Left cardiac atrium (tissue), 4 donors: Measurements from ENCODE around the gene ATP1A3. TPM values are rescaled to one million over a fixed set of nuclear protein-coding genes. Genes with fewer than 3 reads are reported as not detected.
A peak's percentile ranks its signal among the peaks of the same experiment; 100 is the strongest.
"Not testable (repeated sequence)": the region's sequence is repeated elsewhere in the genome, so short reads cannot be mapped to it uniquely, and the experiment has no call there.

Source experiments
- ATAC-seq, 2 donors: fragments of 200-7000 bp; cut with Tn5 transposase; one replicate each; pipeline ENCODE4 v1.9.1; 2020; ENCODE audit warnings: mild to moderate bottlenecking in 2 of 2, moderate library complexity in 2 of 2
- DNase-seq: peaks from one replicate; pipeline ENCODE4 v3.0.0-alpha.2; 2020
- intact Hi-C, 2 donors: fragments of 100-400 bp; cut with DNase I; formaldehyde crosslinking; loops; one replicate each; pipeline versions ENCODE4 v1.14.1 to v1.15.1; 2022 to 2023
- total RNA-seq, 2 donors: library from RNA; stranded (reverse); fragmentation: NEBNext Ultra II Directional; extraction: Animal tissue kit (Norgen Biotek cat#: 25700); gene quantifications; one replicate each; pipeline ENCODE4 v1.2.1, GENCODE V29; 2021
- donor health status: DM: no; HTN: yes; CAD: no.
- donor health status: DM: no; HTN: yes; CAD: no; lungs with severe emphysema.
- donor health status: DM: yes; HTN: yes; CAD: no.
- donor health status: Dilated cardiomyopathy.

Gene ATP1A3
- total RNA-seq, 2 donors from 2014 or later = 235 to 274 TPM

- DNase-seq = peak; percentile 88
- peak; percentile 80 to 93 for ATAC-seq
- intact Hi-C loops = no loop called here
These were observed 35.5 kb downstream of the ATP1A3 start for GRCh38 chr19:41958367-41959055.

DNA sequence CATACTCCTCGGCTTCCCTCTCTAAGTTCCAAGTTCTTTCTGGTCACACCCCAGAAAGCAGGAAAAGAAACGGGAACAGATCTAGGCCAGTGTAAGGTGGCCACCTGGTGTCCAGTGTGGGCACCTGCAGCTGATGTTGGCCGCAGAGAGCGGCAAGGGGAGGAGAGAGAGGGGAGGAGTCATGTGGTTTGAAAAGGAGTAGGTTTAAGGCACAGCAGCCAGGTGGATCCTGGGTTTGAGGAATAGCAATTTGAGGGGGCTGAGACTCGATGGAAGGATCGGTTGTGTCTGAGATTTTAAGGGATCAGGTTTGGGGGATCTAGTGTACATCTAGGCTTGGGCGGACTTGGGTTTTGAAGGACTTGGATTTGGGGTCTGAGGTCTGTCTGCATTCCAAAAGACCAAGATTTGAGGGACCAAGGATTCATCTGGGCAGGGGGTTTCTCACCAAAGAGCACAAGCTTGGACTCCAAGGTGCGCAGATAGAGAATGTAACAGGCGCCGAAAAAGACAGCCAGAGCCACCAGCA lies 36.1 kb downstream of the ATP1A3 start:
- intact Hi-C loops = no loop called here
- DNase-seq (peak; percentile 69), ATAC-seq (peak; percentile 67 to 71)

- DNase-seq (no peak), ATAC-seq (no peak)
- intact Hi-C loops = no loop called here
These were observed 36.7 kb downstream of the ATP1A3 start for GRCh38 chr19:41957161-41957837.

- DNase-seq = no peak
- intact Hi-C loops = no loop called here
- no peak for ATAC-seq
These were observed 37.4 kb downstream of the ATP1A3 start for GRCh38 chr19:41956621-41957020.

GRCh38 chr19:41955521-41955920 lies 38.5 kb downstream of the ATP1A3 start:
- DNase-seq = no peak
- no peak for ATAC-seq
- intact Hi-C loops = no loop called here

GRCh38 chr19:41951686-41952172 lies 42.3 kb downstream of the ATP1A3 start:
- ATAC-seq (peak; percentile 79), DNase-seq (peak; percentile 78)
- intact Hi-C loops = loop anchor here in 1 of 2 donors (2.0 kb wide), 1 partner anchor 79 kb away; no protein-coding TSS in a partner anchor

- DNase-seq = no peak
- intact Hi-C loops = loop anchor here in 1 of 2 donors (5.0 kb wide), 1 partner anchor 75 kb away; no protein-coding TSS in a partner anchor
- no peak for ATAC-seq
These were observed 46.9 kb downstream of the ATP1A3 start for GRCh38 chr19:41947091-41947490.

DNA sequence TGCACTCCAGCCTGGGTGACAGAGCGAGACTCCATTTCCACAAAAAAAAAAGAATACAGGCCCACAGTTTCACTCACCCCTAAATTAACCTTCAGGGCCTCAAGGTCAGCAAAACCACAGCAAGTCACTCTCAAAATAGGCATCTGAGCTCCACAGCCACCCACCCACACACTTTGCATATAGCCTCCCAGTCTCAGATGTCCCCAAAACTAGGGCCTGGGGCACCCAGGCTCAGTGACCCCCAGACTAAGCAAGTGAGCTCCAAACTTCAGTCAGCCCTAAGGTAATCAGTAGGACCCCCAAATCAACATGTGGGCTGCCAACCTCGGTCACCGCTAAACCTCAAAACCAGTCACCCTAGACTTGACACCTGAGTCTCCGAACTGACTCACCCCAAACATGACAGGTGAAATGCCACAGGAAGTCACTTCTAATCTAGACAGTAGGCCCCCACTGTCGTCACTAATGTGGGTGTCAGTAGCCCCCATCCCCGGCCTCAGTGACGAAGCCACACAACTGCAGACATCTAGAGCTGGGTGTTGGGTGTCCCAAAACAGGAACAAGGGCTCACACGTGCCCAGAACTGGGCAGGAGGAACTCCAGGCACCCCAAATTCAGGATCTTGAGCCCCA lies 48.8 kb downstream of the ATP1A3 start:
- intact Hi-C loops = loop anchor here in 1 of 2 donors (5.0 kb wide), 1 partner anchor 73 kb away; no protein-coding TSS in a partner anchor
- DNase-seq (no peak), ATAC-seq (peak; percentile 29 to 79)

DNA sequence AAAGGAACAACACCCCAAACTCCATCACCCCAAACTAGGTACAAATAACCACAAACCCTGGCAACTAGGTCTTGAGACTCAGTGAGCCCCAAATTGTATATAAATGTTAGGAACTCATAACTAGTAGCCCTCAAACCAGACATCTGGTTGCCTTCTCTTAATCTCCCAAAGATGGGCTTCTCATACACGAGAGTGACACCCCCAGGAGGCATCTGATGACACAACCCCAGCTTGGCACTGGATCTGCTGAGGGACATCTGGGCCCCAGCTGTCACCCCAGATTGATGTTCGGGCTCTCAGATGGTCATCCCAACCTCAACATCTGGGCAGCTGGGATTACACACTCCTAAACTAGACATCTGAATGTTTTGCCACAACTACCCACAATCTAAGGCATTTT lies 49.7 kb downstream of the ATP1A3 start:
- DNase-seq (no peak), ATAC-seq (no peak)
- intact Hi-C loops = no loop called here

- no peak for DNase-seq
- no peak for ATAC-seq
- intact Hi-C loops = no loop called here
These were observed 52.4 kb downstream of the ATP1A3 start for GRCh38 chr19:41941410-41942202.

DNA sequence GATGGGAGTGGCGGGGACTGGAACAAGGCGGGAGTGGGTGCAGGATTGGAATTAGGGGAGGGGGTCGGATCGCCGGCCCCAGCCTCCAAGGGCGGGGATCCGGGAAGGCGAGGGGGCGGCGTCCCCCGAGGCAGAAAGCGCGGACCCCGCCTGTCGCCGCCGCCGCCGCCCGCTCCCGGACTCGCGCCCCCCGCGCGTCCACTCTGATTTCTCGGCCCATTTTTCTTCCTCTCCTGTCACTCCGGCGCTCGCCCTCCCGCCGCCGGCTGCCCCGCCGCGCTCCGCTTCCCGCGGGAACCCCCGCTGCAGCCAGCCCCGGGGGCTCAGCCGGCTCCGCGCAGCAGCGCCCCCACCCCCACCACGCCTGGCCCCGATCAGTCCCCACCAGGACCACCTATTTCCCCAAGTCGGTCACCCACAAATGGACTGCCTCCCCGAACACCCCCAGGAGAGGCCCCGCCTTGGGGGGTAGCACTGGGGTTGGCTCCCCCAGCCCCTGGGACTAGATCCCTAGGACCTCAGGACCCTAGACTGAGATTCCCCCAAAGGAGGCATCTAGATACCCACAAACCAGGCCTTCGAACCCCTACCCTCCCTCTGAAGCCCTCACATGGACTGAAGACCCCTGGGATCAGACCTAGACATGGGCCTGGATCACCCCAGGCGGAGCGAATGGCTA lies 53.2 kb downstream of the ATP1A3 start:
- intact Hi-C loops = no loop called here

DNA sequence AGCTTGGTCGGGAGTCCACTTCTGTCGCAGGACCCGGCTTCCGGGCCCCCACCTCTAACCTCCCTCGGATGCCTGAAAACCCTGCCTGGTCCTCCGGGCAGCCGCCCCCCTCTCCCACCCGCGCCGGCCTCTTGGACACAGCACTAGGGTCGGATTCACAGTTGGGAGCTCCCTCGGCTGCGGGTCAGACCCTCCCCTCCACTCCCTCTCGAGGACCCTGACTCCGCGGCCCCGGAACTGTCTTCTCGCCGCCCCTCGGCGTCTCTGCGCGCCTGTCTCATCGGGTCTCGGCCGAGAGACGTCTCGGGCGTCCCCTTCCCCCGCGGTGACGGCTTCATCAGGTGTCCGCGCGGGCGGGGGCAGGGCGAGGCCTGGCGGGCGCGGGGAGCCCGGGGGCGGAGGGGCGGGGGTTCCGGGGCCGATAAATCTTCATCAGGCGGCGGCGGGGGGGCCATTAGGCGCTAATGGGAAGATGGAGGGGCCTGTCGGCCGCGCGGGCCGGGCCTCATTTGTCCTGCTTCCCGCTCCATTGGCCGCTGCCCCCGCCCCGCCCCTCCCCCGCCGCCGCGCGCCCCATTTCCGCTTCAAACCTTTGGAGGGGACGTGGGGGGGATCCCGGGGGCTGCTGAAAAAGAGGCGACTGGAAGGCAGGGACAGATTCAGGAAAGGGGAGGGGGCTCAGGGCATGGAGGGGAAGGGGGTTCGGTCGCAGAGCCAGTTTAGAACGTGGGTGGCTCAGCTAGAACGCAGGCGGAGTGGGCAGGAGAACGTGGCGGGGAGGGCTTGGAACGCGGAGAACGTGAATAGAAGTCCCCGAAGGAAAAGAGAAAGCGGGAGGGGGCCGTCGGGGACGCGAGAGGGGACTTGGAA lies 53.9 kb downstream of the ATP1A3 start:
- ATAC-seq (peak; percentile 31 to 32), DNase-seq (no peak)
- intact Hi-C loops = no loop called here

More for the DNA sequence above, 53.2 kb downstream of the ATP1A3 start:
- no peak for DNase-seq
- no peak for ATAC-seq

- intact Hi-C loops, DNase-seq, ATAC-seq: not testable (repeated sequence)
These were observed 54.8 kb downstream of the ATP1A3 start for GRCh38 chr19:41939209-41939608.

GRCh38 chr19:41937525-41938468 lies 56.2 kb downstream of the ATP1A3 start:
- ATAC-seq = no peak

GRCh38 chr19:41936961-41937360 lies 57.1 kb downstream of the ATP1A3 start:
- no peak for DNase-seq
- intact Hi-C loops = no loop called here
- no peak for ATAC-seq

More at GRCh38 chr19:41937525-41938468, 56.2 kb downstream of the ATP1A3 start:
- no peak for DNase-seq
- intact Hi-C loops = no loop called here

DNA sequence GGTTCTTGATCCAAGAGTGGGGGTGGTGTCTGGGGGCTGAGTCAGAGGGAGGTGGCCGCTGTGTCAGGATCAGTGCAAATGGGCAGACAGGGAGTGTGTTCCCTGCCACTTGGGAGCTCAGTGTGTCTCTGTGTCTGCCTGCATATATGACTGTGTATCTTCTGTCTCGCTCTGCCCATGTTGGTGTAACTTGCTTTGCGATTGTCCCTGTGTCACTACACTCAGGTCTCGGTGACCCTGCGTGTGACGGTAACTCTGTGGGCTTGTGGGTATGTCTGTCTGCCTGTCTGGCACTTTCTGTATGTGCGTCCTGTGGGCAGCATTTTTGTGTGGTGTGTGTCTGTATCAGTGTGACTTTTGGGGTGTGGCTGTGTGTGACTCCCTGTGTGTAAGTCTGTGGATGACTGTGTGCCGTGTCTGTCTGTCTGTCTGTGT lies 57.6 kb downstream of the ATP1A3 start:
- DNase-seq = no peak
- ATAC-seq = no peak
- intact Hi-C loops = no loop called here
